Astrocyte of the cerebellum (primary cell): ENCODE data around the gene ERMP1.

Source experiments
- DNase-seq: peaks from one replicate; pipeline ENCODE4 v3.0.0-alpha.2; 2011; ENCODE audit warnings: low read depth
- H3K4me3 ChIP-seq: 2 replicates; pipeline ENCODE4 v1.5.1; 2011; ENCODE audit warnings: mild to moderate bottlenecking, low read depth, low read length, moderate library complexity
- CTCF ChIP-seq: IDR thresholded peaks from 2 replicates; pipeline ENCODE4 v1.5.1; 2012; ENCODE audit warnings: low read length, low read depth, moderate library complexity, mild to moderate bottlenecking; ENCODE audit errors: missing control alignments
- in situ Hi-C: cut with HindIII; loops from 2 replicates; pipeline ENCODE4 v1.10.0; 2017; ENCODE audit warnings: low sequenced_read_pairs

The ERMP1 gene

GRCh38 chr9:5778805-5779204 lies 54.1 kb downstream of the ERMP1 start:
- no peak for TF ChIP-seq CTCF
- H3K4me3 ChIP-seq = no peak overlapping the region
- in situ Hi-C loops = no loop called here
- no peak for DNase-seq

GRCh38 chr9:5773324-5773999 lies 59.5 kb downstream of the ERMP1 start:
- in situ Hi-C loops = no loop called here
- peak; percentile 19 for DNase-seq

GRCh38 chr9:5767968-5768932 lies 64.7 kb downstream of the ERMP1 start:
- H3K4me3 ChIP-seq = no peak overlapping the region
- in situ Hi-C loops = no loop called here
- no peak for TF ChIP-seq CTCF
- no peak for DNase-seq

More at GRCh38 chr9:5773324-5773999, 59.5 kb downstream of the ERMP1 start:
- TF ChIP-seq CTCF = peak; percentile 23
- H3K4me3 ChIP-seq = no peak overlapping the region

GRCh38 chr9:5764130-5764868 lies 68.6 kb downstream of the ERMP1 start:
- in situ Hi-C loops = no loop called here
- DNase-seq = no peak
- H3K4me3 ChIP-seq = no peak overlapping the region
- no peak for TF ChIP-seq CTCF

GRCh38 chr9:5762421-5762820 lies 70.5 kb downstream of the ERMP1 start:
- H3K4me3 ChIP-seq = no peak overlapping the region
- no peak for TF ChIP-seq CTCF
- in situ Hi-C loops = no loop called here
- no peak for DNase-seq

- no peak for DNase-seq
- H3K4me3 ChIP-seq = no peak overlapping the region
- in situ Hi-C loops = no loop called here
- TF ChIP-seq CTCF = no peak
Observed at GRCh38 chr9:5760338-5760737, 72.6 kb downstream of the ERMP1 start.
